K562 (cell line): Measurements from ENCODE around the gene TBC1D25. TPM values are rescaled to one million over a fixed set of nuclear protein-coding genes. Genes with fewer than 3 reads are reported as not detected.

Experiments
- ARNT ChIP-seq, 2 experiments: fragments of 450-650 bp; IDR thresholded peaks; 2 replicates each; pipeline ENCODE4 v1.6.1; 2016; ENCODE audit warnings: mild to moderate bottlenecking in 1 of 2
- EZH2 ChIP-seq: IDR thresholded peaks from 2 replicates; pipeline ENCODE4 v1.6.1; 2012; ENCODE audit warnings: low read depth, mild to moderate bottlenecking, inconsistent platforms, low read length, borderline replicate concordance
- HDAC2 ChIP-seq: fragments of 450-650 bp; IDR thresholded peaks from 2 replicates; pipeline ENCODE4 v1.6.1; 2016; ENCODE audit warnings: mild to moderate bottlenecking
- HNRNPUL1 ChIP-seq: fragments of 200-400 bp; formaldehyde crosslinking; IDR thresholded peaks from 2 replicates; pipeline ENCODE4 v1.6.1; 2017; ENCODE audit warnings: low read length
- KDM5B ChIP-seq: fragments of 200-600 bp; sonication (generic); IDR thresholded peaks from 2 replicates; pipeline ENCODE4 v1.6.1; 2012; ENCODE audit warnings: low read depth, mild to moderate bottlenecking, moderate library complexity, low read length, control low read depth, inconsistent platforms; ENCODE audit not compliant: insufficient replicate concordance
- MECOM ChIP-seq: fragments of 250-450 bp; sonication (Bioruptor Pico); IDR thresholded peaks from 2 replicates; pipeline ENCODE4 v1.8.0; 2022; ENCODE audit warnings: inconsistent platforms
- MED1 ChIP-seq: sonication (generic); formaldehyde crosslinking; IDR thresholded peaks from 2 replicates; pipeline ENCODE4 v1.8.1; 2023; ENCODE audit warnings: missing genetic modification reagents, borderline replicate concordance
- RAD21 ChIP-seq, 2 experiments: fragments of 250-450 bp in 1 of 2; fragments of 450-650 bp in 1 of 2; sonication (Bioruptor Pico) in 1 of 2; formaldehyde crosslinking in 1 of 2; IDR thresholded peaks in 1 of 2; conservative IDR thresholded peaks in 1 of 2; 2 replicates each; pipeline versions ENCODE4 v1.4.0 to v1.8.0; 2020 to 2022; ENCODE audit warnings: mild to moderate bottlenecking in 2 of 2, moderate library complexity in 1 of 2
- RBM14 ChIP-seq: fragments of 200-400 bp; formaldehyde crosslinking; IDR thresholded peaks from 2 replicates; pipeline ENCODE4 v1.6.1; 2018; ENCODE audit warnings: low read depth, mild to moderate bottlenecking, low read length, moderate library complexity, borderline replicate concordance; ENCODE audit not compliant: insufficient read depth
- SLC30A9 ChIP-seq: fragments of 250-450 bp; sonication (Bioruptor Pico); IDR thresholded peaks from 2 replicates; pipeline ENCODE4 v1.8.0; 2022; ENCODE audit warnings: mild to moderate bottlenecking, moderate library complexity
- SREBF1 ChIP-seq: fragments of 150-350 bp; IDR thresholded peaks from 2 replicates; pipeline ENCODE4 v1.6.1; 2014; ENCODE audit warnings: antibody characterized with exemption, low read depth, low read length, borderline replicate concordance
- WHSC1 ChIP-seq: IDR thresholded peaks from one replicate; pipeline ENCODE4 v1.6.1; 2012; ENCODE audit warnings: low read length, control low read depth, inconsistent platforms
- ZBTB8A ChIP-seq: fragments of 450-650 bp; IDR thresholded peaks from 2 replicates; pipeline ENCODE4 v1.6.1; 2018; ENCODE audit warnings: mild to moderate bottlenecking, moderate library complexity; ENCODE audit not compliant: partially characterized antibody
- ZKSCAN1 ChIP-seq: fragments of 150-350 bp; IDR thresholded peaks from 2 replicates; pipeline ENCODE4 v1.6.1; 2016; ENCODE audit warnings: low read depth, low read length
- ZKSCAN8 ChIP-seq: fragments of 200-800 bp; sonication (Bioruptor generic); IDR thresholded peaks from 2 replicates; pipeline ENCODE4 v1.6.1; 2016; ENCODE audit warnings: missing genetic modification characterization, missing compliant biosample characterization
- polyA plus RNA-seq, 8 experiments: library from polyadenylated mRNA; depleted of rRNA in 4 of 8; stranded (reverse) in 5 of 8; unstranded in 3 of 8; fragments of >200 nt; fragmentation: Nextera tagmentation in 2 of 8; fragmentation: Illumina TruSeq in 1 of 8; extraction: Ambion mirVana in 2 of 8; extraction: Trizol in 1 of 8; gene quantifications; 2 replicates each; pipeline versions ENCODE4 v1.2.1 to v1.2.3, GENCODE V29; 2011 to 2014; ENCODE audit warnings: inconsistent platforms in 1 of 8, missing spikeins in 1 of 8
- total RNA-seq, 7 experiments: library from RNA; depleted of rRNA in 6 of 7; stranded (reverse); fragments of >200 nt in 6 of 7; fragmentation: Illumina TruSeq in 2 of 7; extraction: Trizol in 2 of 7; gene quantifications; 2 replicates each; pipeline versions ENCODE4 v1.2.1 to v1.2.3, GENCODE V29; 2011 to 2021; ENCODE audit warnings: low replicate concordance in 1 of 7
- TF ChIP-seq, protein P1 (sequence below): sonication (generic); formaldehyde crosslinking; IDR thresholded peaks from 2 replicates; pipeline ENCODE4 v1.8.1; 2023; ENCODE audit warnings: mild to moderate bottlenecking, missing genetic modification reagents
- TF ChIP-seq, protein P2 (sequence below): fragments of 450-650 bp; IDR thresholded peaks from 2 replicates; pipeline ENCODE4 v1.7.0; 2016; ENCODE audit warnings: borderline replicate concordance
- TF ChIP-seq, protein P3 (sequence below): sonication (generic); formaldehyde crosslinking; IDR thresholded peaks from 2 replicates; pipeline ENCODE4 v1.8.0; 2022; ENCODE audit warnings: missing genetic modification reagents, mild to moderate bottlenecking, borderline replicate concordance
- TF ChIP-seq, protein P4 (sequence below): sonication (generic); formaldehyde crosslinking; IDR thresholded peaks from 2 replicates; pipeline ENCODE4 v1.8.0; 2022; ENCODE audit warnings: mild to moderate bottlenecking, low read depth, missing genetic modification reagents

TBC1D25 gene
- total and polyA plus RNA-seq, 9 of the 15 experiments (the other 6 are each of a cell fraction or from before 2014, with no cell fraction given): 0.62 to 10.6 (median 3.9) TPM

DNA sequence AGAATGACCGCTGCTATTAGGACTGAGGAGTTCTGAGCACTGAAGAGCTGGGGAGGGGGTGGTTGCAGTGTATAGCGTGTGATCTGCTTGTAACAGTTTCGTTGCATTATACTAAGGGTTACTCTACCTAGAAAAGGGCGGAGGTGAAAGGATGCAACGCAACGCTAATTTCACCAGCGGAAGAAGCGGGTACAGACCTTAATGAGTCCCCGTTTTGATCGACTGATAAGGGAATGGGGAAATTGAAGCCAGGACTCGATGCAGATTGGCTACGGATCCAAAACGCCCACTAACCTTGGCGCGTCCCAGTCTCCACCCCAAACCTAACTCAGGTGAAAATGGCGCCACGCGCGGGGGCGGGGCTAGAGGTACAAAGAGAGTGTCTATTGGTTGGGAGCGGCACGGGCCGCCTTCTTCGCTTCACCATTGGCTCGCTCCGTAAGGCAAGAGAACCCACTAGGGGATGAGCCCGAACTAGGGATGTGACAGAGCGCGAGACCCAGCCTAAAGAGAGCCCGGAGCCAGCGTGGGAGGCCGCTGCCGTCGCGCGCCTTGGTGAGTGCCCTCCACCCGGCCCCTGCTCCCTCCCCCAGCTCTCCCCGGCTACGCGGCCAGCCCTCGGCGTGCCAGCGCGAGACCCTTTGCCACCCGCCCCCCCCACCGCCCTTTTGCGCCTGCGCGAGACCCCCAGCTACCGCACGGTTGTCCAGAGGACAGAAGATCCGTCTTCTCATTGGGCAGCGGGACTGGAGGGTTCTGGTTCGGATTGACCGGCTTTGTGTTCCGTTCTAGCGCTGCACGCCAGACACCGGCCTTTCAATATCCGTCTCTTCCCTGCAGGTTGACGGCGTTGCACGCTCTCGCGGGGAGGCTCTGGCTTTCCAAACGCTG lies 17.9 kb upstream of the TBC1D25 start, which contains the start of gene EBP (continued):
- TF ChIP-seq, protein P1, sequence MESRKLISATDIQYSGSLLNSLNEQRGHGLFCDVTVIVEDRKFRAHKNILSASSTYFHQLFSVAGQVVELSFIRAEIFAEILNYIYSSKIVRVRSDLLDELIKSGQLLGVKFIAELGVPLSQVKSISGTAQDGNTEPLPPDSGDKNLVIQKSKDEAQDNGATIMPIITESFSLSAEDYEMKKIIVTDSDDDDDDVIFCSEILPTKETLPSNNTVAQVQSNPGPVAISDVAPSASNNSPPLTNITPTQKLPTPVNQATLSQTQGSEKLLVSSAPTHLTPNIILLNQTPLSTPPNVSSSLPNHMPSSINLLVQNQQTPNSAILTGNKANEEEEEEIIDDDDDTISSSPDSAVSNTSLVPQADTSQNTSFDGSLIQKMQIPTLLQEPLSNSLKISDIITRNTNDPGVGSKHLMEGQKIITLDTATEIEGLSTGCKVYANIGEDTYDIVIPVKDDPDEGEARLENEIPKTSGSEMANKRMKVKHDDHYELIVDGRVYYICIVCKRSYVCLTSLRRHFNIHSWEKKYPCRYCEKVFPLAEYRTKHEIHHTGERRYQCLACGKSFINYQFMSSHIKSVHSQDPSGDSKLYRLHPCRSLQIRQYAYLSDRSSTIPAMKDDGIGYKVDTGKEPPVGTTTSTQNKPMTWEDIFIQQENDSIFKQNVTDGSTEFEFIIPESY: no peak
- TF ChIP-seq MED1 (CRISPR knock-in tag) (no peak), RBM14 (no peak), SREBF1 (peak; percentile 58; the same call in 1 of the 2 replicates), WHSC1 (no peak), HNRNPUL1 (no peak), ZBTB8A (no peak), MECOM (CRISPR knock-in tag) (no peak), RAD21 (CRISPR knock-in tag; conservative IDR thresholded peaks at IDR 0.05 in 1 of 2, IDR thresholded peaks at IDR 0.05 in 1 of 2) (no peak), SLC30A9 (CRISPR knock-in tag) (no peak), KDM5B (peak; percentile 70), ARNT (IDR thresholded peaks at IDR 0.05) (no peak), ZKSCAN1 (no peak), HDAC2 (peak; percentile 30; the same call in 1 of the 2 replicates), ZKSCAN8 (CRISPR knock-in tag) (no peak), EZH2 (no peak)
- TF ChIP-seq, protein P2, sequence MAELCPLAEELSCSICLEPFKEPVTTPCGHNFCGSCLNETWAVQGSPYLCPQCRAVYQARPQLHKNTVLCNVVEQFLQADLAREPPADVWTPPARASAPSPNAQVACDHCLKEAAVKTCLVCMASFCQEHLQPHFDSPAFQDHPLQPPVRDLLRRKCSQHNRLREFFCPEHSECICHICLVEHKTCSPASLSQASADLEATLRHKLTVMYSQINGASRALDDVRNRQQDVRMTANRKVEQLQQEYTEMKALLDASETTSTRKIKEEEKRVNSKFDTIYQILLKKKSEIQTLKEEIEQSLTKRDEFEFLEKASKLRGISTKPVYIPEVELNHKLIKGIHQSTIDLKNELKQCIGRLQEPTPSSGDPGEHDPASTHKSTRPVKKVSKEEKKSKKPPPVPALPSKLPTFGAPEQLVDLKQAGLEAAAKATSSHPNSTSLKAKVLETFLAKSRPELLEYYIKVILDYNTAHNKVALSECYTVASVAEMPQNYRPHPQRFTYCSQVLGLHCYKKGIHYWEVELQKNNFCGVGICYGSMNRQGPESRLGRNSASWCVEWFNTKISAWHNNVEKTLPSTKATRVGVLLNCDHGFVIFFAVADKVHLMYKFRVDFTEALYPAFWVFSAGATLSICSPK: no peak
- TF ChIP-seq, protein P3, sequence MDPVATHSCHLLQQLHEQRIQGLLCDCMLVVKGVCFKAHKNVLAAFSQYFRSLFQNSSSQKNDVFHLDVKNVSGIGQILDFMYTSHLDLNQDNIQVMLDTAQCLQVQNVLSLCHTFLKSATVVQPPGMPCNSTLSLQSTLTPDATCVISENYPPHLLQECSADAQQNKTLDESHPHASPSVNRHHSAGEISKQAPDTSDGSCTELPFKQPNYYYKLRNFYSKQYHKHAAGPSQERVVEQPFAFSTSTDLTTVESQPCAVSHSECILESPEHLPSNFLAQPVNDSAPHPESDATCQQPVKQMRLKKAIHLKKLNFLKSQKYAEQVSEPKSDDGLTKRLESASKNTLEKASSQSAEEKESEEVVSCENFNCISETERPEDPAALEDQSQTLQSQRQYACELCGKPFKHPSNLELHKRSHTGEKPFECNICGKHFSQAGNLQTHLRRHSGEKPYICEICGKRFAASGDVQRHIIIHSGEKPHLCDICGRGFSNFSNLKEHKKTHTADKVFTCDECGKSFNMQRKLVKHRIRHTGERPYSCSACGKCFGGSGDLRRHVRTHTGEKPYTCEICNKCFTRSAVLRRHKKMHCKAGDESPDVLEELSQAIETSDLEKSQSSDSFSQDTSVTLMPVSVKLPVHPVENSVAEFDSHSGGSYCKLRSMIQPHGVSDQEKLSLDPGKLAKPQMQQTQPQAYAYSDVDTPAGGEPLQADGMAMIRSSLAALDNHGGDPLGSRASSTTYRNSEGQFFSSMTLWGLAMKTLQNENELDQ (CRISPR knock-in tag): no peak
- TF ChIP-seq, protein P4, sequence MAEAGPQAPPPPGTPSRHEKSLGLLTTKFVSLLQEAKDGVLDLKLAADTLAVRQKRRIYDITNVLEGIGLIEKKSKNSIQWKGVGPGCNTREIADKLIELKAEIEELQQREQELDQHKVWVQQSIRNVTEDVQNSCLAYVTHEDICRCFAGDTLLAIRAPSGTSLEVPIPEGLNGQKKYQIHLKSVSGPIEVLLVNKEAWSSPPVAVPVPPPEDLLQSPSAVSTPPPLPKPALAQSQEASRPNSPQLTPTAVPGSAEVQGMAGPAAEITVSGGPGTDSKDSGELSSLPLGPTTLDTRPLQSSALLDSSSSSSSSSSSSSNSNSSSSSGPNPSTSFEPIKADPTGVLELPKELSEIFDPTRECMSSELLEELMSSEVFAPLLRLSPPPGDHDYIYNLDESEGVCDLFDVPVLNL: no peak
